Measurements from ENCODE around the gene ITGA7. TPM values are rescaled to one million over a fixed set of nuclear protein-coding genes. Genes with fewer than 3 reads are reported as not detected.
A peak's percentile ranks its signal among the peaks of the same experiment; 100 is the strongest.

Gene ITGA7
- total RNA-seq, 4 donors from 2014 or later: 6.8 to 167 (median 29.4) TPM

GRCh38 chr12:55720071-55720564 lies 12.4 kb upstream of the ITGA7 start, which contains the start of gene RDH5:
Gene RDH5 (plus strand): TSS chr12:55720393. CDS start chr12:55721185, 792 bp downstream.
- peak; percentile 80 to 84 for DNase-seq
- H3K27ac ChIP-seq: peak within 1 kb of the TSS; percentile 93 to 95
- no peaks in the 10 kb centered on the region for H3K36me3 ChIP-seq
- no peak within 1 kb of the TSS for H3K4me3 ChIP-seq
- H3K4me1 ChIP-seq: peaks cover 6 to 33% of the 10 kb centered on the region in 2 donors
- TF ChIP-seq POLR2A (IDR thresholded peaks at IDR 0.05): no peak
- TF ChIP-seq CTCF (IDR thresholded peaks at IDR 0.05): no peak
- H3K9me3 ChIP-seq: no peaks in the 10 kb centered on the region
- H3K27me3 ChIP-seq: no peaks in the 10 kb centered on the region
- intact Hi-C loops (cut with DNase I; ENCODE audit: low total_unique reads): no loop called here

GRCh38 chr12:55719371-55719770 lies 11.7 kb upstream of the ITGA7 start:
- Histone ChIP-seq H3K4me3 (no peak overlapping the region), H3K27ac (peak overlapping the region; percentile 93 to 95), H3K27me3 (no peaks in the 10 kb centered on the region), H3K9me3 (no peaks in the 10 kb centered on the region), H3K4me1 (peaks cover 10 to 33% of the 10 kb centered on the region in 2 donors), H3K36me3 (no peaks in the 10 kb centered on the region)
- no peak for TF ChIP-seq POLR2A (IDR thresholded peaks at IDR 0.05)
- TF ChIP-seq CTCF (IDR thresholded peaks at IDR 0.05): no peak
- DNase-seq: no peak
- intact Hi-C loops (cut with DNase I; ENCODE audit: low total_unique reads): no loop called here

GRCh38 chr12:55718624-55719275 lies 11.0 kb upstream of the ITGA7 start:
- no peak for DNase-seq
- H3K27me3 ChIP-seq: no peaks in the 10 kb centered on the region
- no peaks in the 10 kb centered on the region for H3K9me3 ChIP-seq
- TF ChIP-seq POLR2A (IDR thresholded peaks at IDR 0.05) (no peak), CTCF (IDR thresholded peaks at IDR 0.05) (no peak)
- peak overlapping the region; percentile 93 to 95 for H3K27ac ChIP-seq
- no peaks in the 10 kb centered on the region for H3K36me3 ChIP-seq
- peaks cover 10 to 33% of the 10 kb centered on the region in 2 donors for H3K4me1 ChIP-seq
- intact Hi-C loops (cut with DNase I; ENCODE audit: low total_unique reads): no loop called here
- no peak overlapping the region for H3K4me3 ChIP-seq

GRCh38 chr12:55718015-55718414 lies 10.3 kb upstream of the ITGA7 start:
- no peak overlapping the region for H3K4me3 ChIP-seq
- no peaks in the 10 kb centered on the region for H3K9me3 ChIP-seq
- H3K36me3 ChIP-seq: no peaks in the 10 kb centered on the region
- H3K27me3 ChIP-seq: no peaks in the 10 kb centered on the region
- H3K4me1 ChIP-seq: peaks cover 10 to 33% of the 10 kb centered on the region in 2 donors
- peak overlapping the region; percentile 93 to 95 for H3K27ac ChIP-seq
- TF ChIP-seq CTCF (IDR thresholded peaks at IDR 0.05) (no peak), POLR2A (IDR thresholded peaks at IDR 0.05) (no peak)
- no peak for DNase-seq
- intact Hi-C loops (cut with DNase I; ENCODE audit: low total_unique reads): no loop called here
